ENCODE data around the gene LIMK1.

LIMK1 gene

DNA sequence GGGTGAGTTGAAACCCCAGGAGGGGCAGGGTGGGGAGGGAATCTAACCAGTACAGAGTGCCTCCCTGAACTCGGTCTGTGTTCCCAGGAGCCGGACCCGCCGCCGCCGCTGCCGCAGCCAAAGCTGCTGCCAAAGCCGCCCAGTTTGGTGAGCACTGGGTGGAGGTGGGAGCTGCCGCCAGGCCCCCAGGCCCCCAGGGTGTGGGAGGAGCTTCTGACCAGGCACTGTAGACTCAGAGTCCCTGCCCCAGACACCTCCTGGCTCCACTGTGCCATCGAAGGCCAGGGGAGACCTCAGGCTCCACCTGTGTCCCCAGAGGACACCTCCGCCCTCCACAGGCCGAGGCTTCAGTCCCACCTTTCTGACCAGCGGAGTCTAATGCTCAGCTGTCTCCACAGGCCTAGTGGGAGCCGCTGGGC lies 20.4 kb upstream of the LIMK1 start:
- no peak for DNase-seq (ENCODE audit: low read depth)
- no peak for TF ChIP-seq CTCF (IDR thresholded peaks at IDR 0.05; ENCODE audit: low read length, missing control alignments)
- H3K4me3 ChIP-seq (replicated peaks; ENCODE audit: low read depth, low read length), result no peak overlapping the region

GRCh38 chr7:74063646-74064045 lies 20.0 kb upstream of the LIMK1 start:
- no peak for DNase-seq (ENCODE audit: low read depth)
- no peak for TF ChIP-seq CTCF (IDR thresholded peaks at IDR 0.05; ENCODE audit: low read length, missing control alignments)
- H3K4me3 ChIP-seq (replicated peaks; ENCODE audit: low read depth, low read length), result no peak overlapping the region

DNA sequence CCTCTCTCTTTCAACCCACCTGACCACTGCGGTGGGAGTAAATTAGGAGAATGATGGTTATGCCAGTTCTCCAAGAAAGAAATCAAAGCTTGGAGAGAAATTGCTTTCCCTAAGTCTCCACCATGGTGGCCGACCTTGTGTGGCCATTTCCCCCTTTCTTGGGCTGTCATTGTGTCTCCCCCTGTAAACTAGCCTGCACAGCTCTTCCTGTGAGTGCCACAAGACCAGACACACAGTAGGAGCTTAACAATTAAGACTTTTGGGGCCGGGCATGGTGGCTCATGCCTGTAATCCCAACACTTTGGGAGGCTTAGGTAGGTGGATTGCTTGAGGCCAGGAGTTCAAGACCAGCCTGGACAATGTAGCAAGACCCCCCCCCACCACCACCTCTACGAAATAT lies 18.9 kb upstream of the LIMK1 start:
- H3K4me3 ChIP-seq (replicated peaks; ENCODE audit: low read depth, low read length), result no peak overlapping the region
- no peak for DNase-seq (ENCODE audit: low read depth)
- TF ChIP-seq CTCF (IDR thresholded peaks at IDR 0.05; ENCODE audit: low read length, missing control alignments), result no peak

DNA sequence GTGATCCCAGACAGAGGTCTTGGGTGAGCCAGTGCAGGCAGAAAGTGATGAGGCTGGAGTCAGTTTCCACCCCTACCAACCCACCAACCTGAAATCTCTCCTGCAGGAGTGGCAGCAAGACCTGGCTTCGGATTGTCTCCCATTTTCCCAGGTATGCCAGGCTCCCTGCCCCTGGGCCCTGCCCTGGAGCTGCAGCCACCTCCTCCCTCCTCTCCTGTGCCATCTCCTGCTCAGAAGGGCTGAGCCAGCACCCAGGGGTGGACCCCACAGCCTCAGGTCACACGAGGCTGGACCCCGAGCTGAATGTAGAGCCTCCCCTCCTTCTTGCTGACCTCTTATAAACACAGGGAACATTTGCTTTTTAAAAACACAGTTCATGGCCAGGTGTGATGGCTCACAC lies 17.0 kb upstream of the LIMK1 start:
- DNase-seq (ENCODE audit: low read depth), result no peak
- H3K4me3 ChIP-seq (replicated peaks; ENCODE audit: low read depth, low read length), result no peak overlapping the region
- TF ChIP-seq CTCF (IDR thresholded peaks at IDR 0.05; ENCODE audit: low read length, missing control alignments), result no peak

DNA sequence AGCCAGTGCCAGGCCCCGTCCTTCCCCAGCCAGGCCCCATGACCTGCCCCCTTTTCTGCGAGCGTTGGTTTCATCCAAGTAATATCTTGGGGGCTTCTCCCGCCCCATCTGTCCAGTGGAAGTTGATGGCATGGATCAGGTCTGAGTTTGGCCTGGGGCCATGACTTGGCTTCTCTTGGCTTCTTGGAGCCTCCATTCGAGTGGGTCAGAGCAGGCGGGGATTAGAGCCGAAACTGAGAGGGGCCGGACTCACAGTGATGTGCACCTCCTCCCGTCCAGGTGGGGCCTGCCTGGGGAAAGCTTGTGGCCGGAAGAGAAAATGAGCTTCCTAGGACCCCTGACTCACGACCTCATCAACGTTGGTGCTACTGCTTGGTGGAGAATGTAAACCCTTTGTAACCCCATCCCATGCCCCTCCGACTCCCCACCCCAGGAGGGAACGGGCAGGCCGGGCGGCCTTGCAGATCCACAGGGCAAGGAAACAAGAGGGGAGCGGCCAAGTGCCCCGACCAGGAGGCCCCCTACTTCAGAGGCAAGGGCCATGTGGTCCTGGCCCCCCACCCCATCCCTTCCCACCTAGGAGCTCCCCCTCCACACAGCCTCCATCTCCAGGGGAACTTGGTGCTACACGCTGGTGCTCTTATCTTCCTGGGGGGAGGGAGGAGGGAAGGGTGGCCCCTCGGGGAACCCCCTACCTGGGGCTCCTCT lies 15.1 kb upstream of the LIMK1 start:
- TF ChIP-seq CTCF (IDR thresholded peaks at IDR 0.05; ENCODE audit: low read length, missing control alignments), result no peak
- DNase-seq (ENCODE audit: low read depth), result no peak
- H3K4me3 ChIP-seq (replicated peaks; ENCODE audit: low read depth, low read length), result no peak overlapping the region

- DNase-seq (ENCODE audit: low read depth), result no peak
- no peak overlapping the region for H3K4me3 ChIP-seq (replicated peaks; ENCODE audit: low read depth, low read length)
- no peak for TF ChIP-seq CTCF (IDR thresholded peaks at IDR 0.05; ENCODE audit: low read length, missing control alignments)
Observed at GRCh38 chr7:74069086-74069541, 14.5 kb upstream of the LIMK1 start.
